HepG2 (cell line): ENCODE data around the gene ANKK1.

ENCODE experiments used
- ATF1 ChIP-seq: IDR thresholded peaks from 2 replicates; pipeline ENCODE4 v1.6.1; 2016; ENCODE audit warnings: mild to moderate bottlenecking, control low read depth
- CTCF ChIP-seq: sonication (generic); formaldehyde crosslinking; IDR thresholded peaks from 2 replicates; pipeline ENCODE4 v1.5.0; 2020; ENCODE audit warnings: mild to moderate bottlenecking, missing genetic modification reagents, moderate library complexity
- GABPB1 ChIP-seq: IDR thresholded peaks from 2 replicates; pipeline ENCODE4 v1.6.1; 2016; ENCODE audit warnings: mild to moderate bottlenecking, missing genetic modification reagents, moderate library complexity, missing compliant biosample characterization
- MXI1 ChIP-seq: IDR thresholded peaks from 3 replicates; pipeline ENCODE4 v1.6.1; 2012; ENCODE audit warnings: low read depth, low read length, inconsistent platforms, borderline replicate concordance
- PBX3 ChIP-seq: sonication (generic); formaldehyde crosslinking; IDR thresholded peaks from 2 replicates; pipeline ENCODE4 v1.8.1; 2023; ENCODE audit warnings: missing genetic modification reagents, inconsistent platforms, borderline replicate concordance
- POLR2A ChIP-seq, 2 experiments: IDR thresholded peaks; 2 replicates each; pipeline ENCODE4 v1.6.1; 2011; ENCODE audit warnings: low read depth in 2 of 2, low read length in 2 of 2, mild to moderate bottlenecking in 1 of 2, moderate library complexity in 1 of 2; ENCODE audit not compliant: insufficient read depth in 1 of 2
- RBM39 ChIP-seq: fragments of 200-400 bp; formaldehyde crosslinking; IDR thresholded peaks from one replicate; pipeline ENCODE4 v1.6.1; 2018; ENCODE audit warnings: antibody characterized with exemption, mild to moderate bottlenecking, low read depth, low read length; ENCODE audit not compliant: poor library complexity, severe bottlenecking
- SP140L ChIP-seq: sonication (generic); formaldehyde crosslinking; IDR thresholded peaks from 2 replicates; pipeline ENCODE4 v1.4.0; 2020; ENCODE audit warnings: missing genetic modification reagents, borderline replicate concordance
- USF2 ChIP-seq, 2 experiments: sonication (generic) in 1 of 2; formaldehyde crosslinking in 1 of 2; IDR thresholded peaks; 2 replicates each; pipeline versions ENCODE4 v1.5.1 to v1.6.1; 2011 to 2020; ENCODE audit warnings: borderline replicate concordance in 1 of 2, low read depth in 1 of 2, low read length in 1 of 2, mild to moderate bottlenecking in 1 of 2, missing genetic modification reagents in 1 of 2, moderate library complexity in 1 of 2
- YEATS2 ChIP-seq: sonication (generic); formaldehyde crosslinking; IDR thresholded peaks from 2 replicates; pipeline ENCODE4 v1.4.0; 2020; ENCODE audit warnings: missing genetic modification reagents, borderline replicate concordance
- ZNF317 ChIP-seq: sonication (generic); formaldehyde crosslinking; IDR thresholded peaks from 2 replicates; pipeline ENCODE4 v1.5.0; 2020; ENCODE audit warnings: mild to moderate bottlenecking, missing genetic modification reagents
- ZNF660 ChIP-seq: sonication (generic); formaldehyde crosslinking; IDR thresholded peaks from 2 replicates; pipeline ENCODE4 v1.5.1; 2020; ENCODE audit warnings: mild to moderate bottlenecking, low read depth, missing genetic modification reagents, borderline replicate concordance
- ZZZ3 ChIP-seq: sonication (generic); formaldehyde crosslinking; IDR thresholded peaks from 2 replicates; pipeline ENCODE4 v1.4.0; 2020; ENCODE audit warnings: missing genetic modification reagents, mild to moderate bottlenecking, borderline replicate concordance

- TF ChIP-seq ZZZ3 (CRISPR knock-in tag) (no peak), SP140L (no peak), PBX3 (CRISPR knock-in tag) (no peak), ZNF660 (no peak), GABPB1 (CRISPR knock-in tag) (no peak), MXI1 (no peak), USF2 (IDR thresholded peaks at IDR 0.05; ENCODE audit: low read depth, low read length) (no peak), USF2 (CRISPR knock-in tag; IDR thresholded peaks at IDR 0.05; ENCODE audit: borderline replicate concordance) (no peak), ATF1 (CRISPR knock-in tag) (no peak), YEATS2 (no peak), POLR2A (IDR thresholded peaks at IDR 0.05; ENCODE audit: insufficient read depth in 1 of 2, low read depth in 2 of 2, low read length in 2 of 2) (no peak), ZNF317 (CRISPR knock-in tag) (no peak), RBM39 (no peak), CTCF (CRISPR knock-in tag) (no peak)
Measured at GRCh38 chr11:113349528-113349927, 38.1 kb upstream of the ANKK1 start.
